ENCODE results near the gene ZNF195.
"Not testable (repeated sequence)": the region's sequence is repeated elsewhere in the genome, so short reads cannot be mapped to it uniquely, and the experiment has no call there.

DNA sequence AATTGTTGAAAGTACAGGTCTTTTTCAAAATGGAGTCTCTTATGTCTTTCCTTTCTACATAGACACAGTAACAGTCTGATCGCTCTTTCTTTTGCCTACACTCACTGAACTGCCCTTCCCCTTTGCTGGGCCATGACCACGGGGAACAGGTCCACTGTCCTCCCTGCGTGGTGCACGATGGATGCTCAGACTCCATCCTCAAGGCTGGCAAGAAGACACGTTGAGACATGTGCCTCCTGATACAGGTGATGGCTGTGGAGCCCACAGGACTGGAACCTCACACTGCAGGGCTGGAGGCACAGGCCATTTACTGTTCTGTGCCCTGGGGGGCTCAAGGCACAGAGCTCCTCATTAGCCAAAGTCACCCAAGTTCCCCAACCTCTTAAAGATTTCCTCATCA lies 16.5 kb upstream of the ZNF195 start:
- TF ChIP-seq, protein P1, sequence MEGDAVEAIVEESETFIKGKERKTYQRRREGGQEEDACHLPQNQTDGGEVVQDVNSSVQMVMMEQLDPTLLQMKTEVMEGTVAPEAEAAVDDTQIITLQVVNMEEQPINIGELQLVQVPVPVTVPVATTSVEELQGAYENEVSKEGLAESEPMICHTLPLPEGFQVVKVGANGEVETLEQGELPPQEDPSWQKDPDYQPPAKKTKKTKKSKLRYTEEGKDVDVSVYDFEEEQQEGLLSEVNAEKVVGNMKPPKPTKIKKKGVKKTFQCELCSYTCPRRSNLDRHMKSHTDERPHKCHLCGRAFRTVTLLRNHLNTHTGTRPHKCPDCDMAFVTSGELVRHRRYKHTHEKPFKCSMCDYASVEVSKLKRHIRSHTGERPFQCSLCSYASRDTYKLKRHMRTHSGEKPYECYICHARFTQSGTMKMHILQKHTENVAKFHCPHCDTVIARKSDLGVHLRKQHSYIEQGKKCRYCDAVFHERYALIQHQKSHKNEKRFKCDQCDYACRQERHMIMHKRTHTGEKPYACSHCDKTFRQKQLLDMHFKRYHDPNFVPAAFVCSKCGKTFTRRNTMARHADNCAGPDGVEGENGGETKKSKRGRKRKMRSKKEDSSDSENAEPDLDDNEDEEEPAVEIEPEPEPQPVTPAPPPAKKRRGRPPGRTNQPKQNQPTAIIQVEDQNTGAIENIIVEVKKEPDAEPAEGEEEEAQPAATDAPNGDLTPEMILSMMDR (IDR thresholded peaks at IDR 0.05 in 8 of 11, conservative IDR thresholded peaks at IDR 0.05 in 3 of 11), result not testable (repeated sequence)
- TF ChIP-seq POLR2AphosphoS5, POLR2A (IDR thresholded peaks at IDR 0.05): not testable (repeated sequence)
